BE2C (cell line): Measurements from ENCODE around the gene MAGI1.

Experiments
- DNase-seq: peaks from one replicate; pipeline ENCODE4 v3.0.0-alpha.2; 2020
- H3K27me3 ChIP-seq: fragments of 250-450 bp; sonication (Bioruptor Pico); 2 replicates; pipeline ENCODE4 v1.5.1; 2020; ENCODE audit warnings: mild to moderate bottlenecking
- H3K36me3 ChIP-seq: fragments of 250-450 bp; sonication (Bioruptor Pico); 2 replicates; pipeline ENCODE4 v1.5.1; 2020; ENCODE audit warnings: mild to moderate bottlenecking
- H3K4me1 ChIP-seq: fragments of 250-450 bp; sonication (Bioruptor Pico); 2 replicates; pipeline ENCODE4 v1.5.1; 2020
- H3K4me3 ChIP-seq: 2 replicates; pipeline ENCODE4 v1.5.1; 2011; ENCODE audit warnings: low read depth, low read length
- H3K9me3 ChIP-seq: fragments of 250-450 bp; sonication (Bioruptor Pico); 2 replicates; pipeline ENCODE4 v1.5.1; 2020
- TF ChIP-seq, protein P1 (sequence below): IDR thresholded peaks from 2 replicates; pipeline ENCODE4 v1.5.1; 2012; ENCODE audit warnings: mild to moderate bottlenecking, low read depth, low read length

Gene MAGI1

DNA sequence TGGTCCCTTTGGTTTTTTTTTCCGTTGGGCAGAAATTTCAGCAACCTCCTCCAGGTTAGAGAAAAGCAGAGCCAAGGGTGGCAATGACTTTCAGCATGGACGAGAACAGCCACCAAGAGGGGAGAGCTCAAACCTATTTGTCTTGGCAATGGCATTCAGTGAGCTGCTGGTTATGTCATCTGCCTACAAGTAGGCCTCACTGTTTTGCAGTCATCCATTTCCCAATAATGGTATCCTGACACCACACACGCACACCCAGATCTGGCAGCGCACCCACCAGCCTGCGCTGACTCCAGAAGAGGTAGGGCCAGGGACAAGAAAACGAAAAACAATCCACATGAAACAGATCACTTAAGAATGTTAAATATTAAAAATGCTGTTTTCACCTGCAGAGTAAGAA lies 92.3 kb downstream of the MAGI1 start:
- Histone ChIP-seq H3K27me3 (no peaks in the 10 kb centered on the region), H3K4me3 (no peak overlapping the region), H3K9me3 (no peaks in the 10 kb centered on the region), H3K4me1 (no peaks in the 10 kb centered on the region), H3K36me3 (no peaks in the 10 kb centered on the region)
- TF ChIP-seq, protein P1, sequence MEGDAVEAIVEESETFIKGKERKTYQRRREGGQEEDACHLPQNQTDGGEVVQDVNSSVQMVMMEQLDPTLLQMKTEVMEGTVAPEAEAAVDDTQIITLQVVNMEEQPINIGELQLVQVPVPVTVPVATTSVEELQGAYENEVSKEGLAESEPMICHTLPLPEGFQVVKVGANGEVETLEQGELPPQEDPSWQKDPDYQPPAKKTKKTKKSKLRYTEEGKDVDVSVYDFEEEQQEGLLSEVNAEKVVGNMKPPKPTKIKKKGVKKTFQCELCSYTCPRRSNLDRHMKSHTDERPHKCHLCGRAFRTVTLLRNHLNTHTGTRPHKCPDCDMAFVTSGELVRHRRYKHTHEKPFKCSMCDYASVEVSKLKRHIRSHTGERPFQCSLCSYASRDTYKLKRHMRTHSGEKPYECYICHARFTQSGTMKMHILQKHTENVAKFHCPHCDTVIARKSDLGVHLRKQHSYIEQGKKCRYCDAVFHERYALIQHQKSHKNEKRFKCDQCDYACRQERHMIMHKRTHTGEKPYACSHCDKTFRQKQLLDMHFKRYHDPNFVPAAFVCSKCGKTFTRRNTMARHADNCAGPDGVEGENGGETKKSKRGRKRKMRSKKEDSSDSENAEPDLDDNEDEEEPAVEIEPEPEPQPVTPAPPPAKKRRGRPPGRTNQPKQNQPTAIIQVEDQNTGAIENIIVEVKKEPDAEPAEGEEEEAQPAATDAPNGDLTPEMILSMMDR, result no peak
- no peak for DNase-seq

DNA sequence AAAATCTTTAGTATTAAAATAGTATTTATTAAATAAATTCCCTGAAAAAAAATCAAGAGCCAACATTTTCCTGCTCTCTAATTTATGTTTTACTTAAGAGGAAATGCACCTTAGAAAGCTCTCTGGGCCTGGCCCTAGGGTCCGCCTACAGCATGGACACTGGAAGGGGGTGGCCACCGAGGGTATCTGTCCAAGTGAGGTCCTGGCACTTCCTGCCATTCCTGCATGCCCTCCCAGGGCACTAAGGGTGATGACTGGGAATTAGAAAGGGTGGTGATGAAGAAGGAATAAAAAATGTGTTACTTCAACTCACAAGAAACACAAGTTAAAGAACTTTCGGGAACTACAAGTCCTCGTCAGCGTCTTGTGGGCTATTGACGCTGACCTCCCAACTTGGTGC lies 92.8 kb downstream of the MAGI1 start:
- Histone ChIP-seq H3K36me3 (no peaks in the 10 kb centered on the region), H3K4me1 (no peaks in the 10 kb centered on the region), H3K27me3 (no peaks in the 10 kb centered on the region), H3K9me3 (no peaks in the 10 kb centered on the region), H3K4me3 (no peak overlapping the region)
- DNase-seq, result no peak
- TF ChIP-seq, protein P1, result no peak

DNA sequence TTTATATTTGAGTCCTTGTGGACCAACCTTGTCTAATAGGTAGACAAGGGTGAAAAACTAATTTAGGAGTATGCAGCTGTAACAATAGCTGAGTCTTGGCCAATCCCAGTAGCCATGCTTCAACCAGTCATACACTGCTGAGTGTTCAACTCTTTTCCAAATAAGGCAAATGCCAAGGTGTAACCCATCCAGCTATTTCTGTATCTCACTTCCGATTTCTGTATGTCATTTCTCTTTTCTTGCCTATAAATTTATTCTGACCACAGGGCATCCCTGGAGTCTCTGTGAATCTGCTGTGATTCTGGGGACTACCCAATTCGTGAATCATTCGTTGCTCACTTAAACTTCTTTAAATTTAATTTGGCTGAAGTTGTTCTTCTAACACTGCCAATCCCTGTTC lies 93.2 kb downstream of the MAGI1 start:
- H3K4me1 ChIP-seq, result no peaks in the 10 kb centered on the region
- H3K9me3 ChIP-seq, result no peaks in the 10 kb centered on the region
- DNase-seq, result no peak
- TF ChIP-seq, protein P1, result no peak
- H3K27me3 ChIP-seq, result no peaks in the 10 kb centered on the region
- no peaks in the 10 kb centered on the region for H3K36me3 ChIP-seq
- H3K4me3 ChIP-seq, result no peak overlapping the region

DNA sequence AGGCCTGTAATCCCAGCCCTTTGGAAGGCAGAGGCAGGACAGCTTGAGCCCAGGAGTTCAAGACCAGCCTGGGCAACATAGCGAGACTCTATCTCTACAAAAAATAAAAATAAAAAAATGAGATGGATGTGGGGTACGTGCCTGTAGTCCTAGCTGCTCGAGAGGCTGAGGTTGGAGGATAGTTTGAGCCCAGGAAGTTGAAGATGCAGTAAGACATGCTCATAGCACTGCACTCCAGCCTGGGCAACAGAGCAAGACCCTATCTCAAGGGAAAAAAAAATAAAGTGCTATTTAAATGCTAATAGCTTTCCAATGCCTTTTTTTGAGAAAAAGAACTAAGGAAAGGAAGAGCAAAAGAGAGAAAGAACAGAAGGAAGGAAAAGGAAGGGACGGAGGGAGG lies 94.5 kb downstream of the MAGI1 start:
- H3K36me3 ChIP-seq, result no peaks in the 10 kb centered on the region
- DNase-seq, result no peak
- no peak overlapping the region for H3K4me3 ChIP-seq
- no peaks in the 10 kb centered on the region for H3K4me1 ChIP-seq
- no peaks in the 10 kb centered on the region for H3K27me3 ChIP-seq
- TF ChIP-seq, protein P1, result no peak
- no peaks in the 10 kb centered on the region for H3K9me3 ChIP-seq

DNA sequence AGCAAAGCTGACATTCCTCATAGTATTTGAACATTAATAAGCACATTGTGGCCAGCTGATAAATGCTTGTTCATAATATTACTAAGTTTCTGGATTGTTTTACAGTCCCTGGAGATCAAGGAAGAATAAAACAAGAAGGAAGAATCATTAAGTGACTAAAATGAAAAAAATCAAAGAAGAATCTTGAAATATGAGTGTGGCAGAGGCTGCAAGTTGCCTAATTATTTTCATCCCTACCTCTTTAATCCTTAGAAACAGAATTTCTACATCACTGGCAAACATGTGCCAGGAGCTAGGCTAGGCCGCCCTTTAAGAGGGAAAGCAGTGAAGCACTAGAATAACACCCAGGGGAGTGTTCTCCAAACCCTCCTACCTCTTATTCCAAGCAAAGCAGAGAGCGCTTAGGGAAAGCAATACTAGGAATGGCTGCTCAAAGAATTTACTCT lies 98.9 kb downstream of the MAGI1 start:
- Histone ChIP-seq H3K4me3 (no peak overlapping the region), H3K36me3 (no peaks in the 10 kb centered on the region), H3K4me1 (no peaks in the 10 kb centered on the region), H3K27me3 (no peaks in the 10 kb centered on the region), H3K9me3 (no peaks in the 10 kb centered on the region)
- no peak for DNase-seq
- TF ChIP-seq, protein P1, result no peak

DNA sequence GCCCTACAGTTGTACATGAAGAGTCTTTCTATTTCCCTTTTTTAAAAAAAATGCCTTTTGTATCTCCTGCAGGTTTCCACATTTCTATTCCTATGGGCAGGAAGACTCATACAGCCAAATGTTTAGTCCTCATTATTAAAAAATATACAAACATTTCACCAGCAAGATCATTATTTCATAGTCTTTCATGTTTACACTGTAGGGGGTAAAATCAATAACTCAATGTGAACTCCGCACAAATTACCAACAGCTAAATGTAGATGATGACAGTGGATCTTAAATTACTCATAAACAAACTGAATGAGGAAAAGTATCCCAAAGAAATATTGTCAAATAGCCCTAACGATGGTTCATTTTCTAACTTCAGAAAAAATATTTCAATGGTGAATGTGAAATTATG lies 99.5 kb downstream of the MAGI1 start:
- Histone ChIP-seq H3K9me3 (no peaks in the 10 kb centered on the region), H3K4me1 (no peaks in the 10 kb centered on the region), H3K36me3 (no peaks in the 10 kb centered on the region), H3K4me3 (no peak overlapping the region), H3K27me3 (no peaks in the 10 kb centered on the region)
- TF ChIP-seq, protein P1, result no peak
- no peak for DNase-seq
